H9 (cell line): ENCODE measurements around the gene AVL9. TPM values are rescaled to one million over a fixed set of nuclear protein-coding genes. Genes with fewer than 3 reads are reported as not detected.

Source experiments
- DNase-seq: peaks from one replicate; pipeline ENCODE4 v3.0.0-alpha.2; 2017
- H2AFZ ChIP-seq: one replicate; pipeline ENCODE4 v1.6.1; 2013; ENCODE audit warnings: mild to moderate bottlenecking, low read length, control low read depth, moderate library complexity
- H2AK5ac ChIP-seq: 2 replicates; pipeline ENCODE4 v1.6.1; 2013; ENCODE audit warnings: low read length, control low read depth, mixed read lengths; ENCODE audit not compliant: insufficient read length
- H2BK120ac ChIP-seq: one replicate; pipeline ENCODE4 v1.6.1; 2013; ENCODE audit warnings: low read depth, mild to moderate bottlenecking, low read length, control low read depth, inconsistent platforms; ENCODE audit not compliant: poor library complexity, severe bottlenecking
- H2BK12ac ChIP-seq: 2 replicates; pipeline ENCODE4 v1.6.1; 2013; ENCODE audit warnings: low read length, control low read depth, mixed read lengths, low read depth; ENCODE audit not compliant: insufficient read length
- H2BK15ac ChIP-seq: 2 replicates; pipeline ENCODE4 v1.6.1; 2013; ENCODE audit warnings: low read depth, low read length, control low read depth
- H2BK20ac ChIP-seq: one replicate; pipeline ENCODE4 v1.6.1; 2013; ENCODE audit warnings: low read depth, mild to moderate bottlenecking, low read length, control low read depth, inconsistent platforms; ENCODE audit not compliant: poor library complexity, severe bottlenecking
- H2BK5ac ChIP-seq: 2 replicates; pipeline ENCODE4 v1.6.1; 2013; ENCODE audit warnings: low read length, control low read depth, mixed read lengths; ENCODE audit not compliant: insufficient read length
- H3K14ac ChIP-seq: 2 replicates; pipeline ENCODE4 v1.6.1; 2013; ENCODE audit warnings: low read length, control low read depth; ENCODE audit not compliant: insufficient read depth
- H3K18ac ChIP-seq: 2 replicates; pipeline ENCODE4 v1.6.1; 2013; ENCODE audit warnings: low read depth, mild to moderate bottlenecking, mixed read lengths, low read length, control low read depth; ENCODE audit not compliant: insufficient read length
- H3K23ac ChIP-seq: 2 replicates; pipeline ENCODE4 v1.6.1; 2013; ENCODE audit warnings: low read length, control low read depth, mixed read lengths, low read depth; ENCODE audit not compliant: insufficient read length
- H3K23me2 ChIP-seq: 2 replicates; pipeline ENCODE4 v1.6.1; 2013; ENCODE audit warnings: low read depth, mild to moderate bottlenecking, mixed read lengths, low read length, control low read depth; ENCODE audit not compliant: insufficient read length, poor library complexity, severe bottlenecking
- H3K27ac ChIP-seq: 2 replicates; pipeline ENCODE4 v1.5.1; 2013; ENCODE audit warnings: low read length, control low read depth, mixed read lengths, low read depth; ENCODE audit not compliant: insufficient read length
- H3K27me3 ChIP-seq: 2 replicates; pipeline ENCODE4 v1.6.1; 2013; ENCODE audit warnings: low read length, control low read depth, inconsistent platforms; ENCODE audit not compliant: insufficient read depth
- H3K4ac ChIP-seq: 2 replicates; pipeline ENCODE4 v1.6.1; 2013; ENCODE audit warnings: low read depth, mild to moderate bottlenecking, control low read depth, inconsistent platforms, low read length, moderate library complexity
- H3K4me1 ChIP-seq: 2 replicates; pipeline ENCODE4 v1.6.1; 2013; ENCODE audit warnings: low read length, control low read depth, inconsistent platforms; ENCODE audit not compliant: insufficient read depth
- H3K4me2 ChIP-seq: 2 replicates; pipeline ENCODE4 v1.6.1; 2013; ENCODE audit warnings: low read length, control low read depth, mixed read lengths; ENCODE audit not compliant: insufficient read length, insufficient read depth
- H3K56ac ChIP-seq: 2 replicates; pipeline ENCODE4 v1.6.1; 2013; ENCODE audit warnings: low read depth, mild to moderate bottlenecking, mixed read lengths, low read length, control low read depth; ENCODE audit not compliant: insufficient read length
- H3K79me1 ChIP-seq: 2 replicates; pipeline ENCODE4 v1.6.1; 2013; ENCODE audit warnings: low read depth, mild to moderate bottlenecking, moderate library complexity, low read length, control low read depth, inconsistent platforms; ENCODE audit not compliant: insufficient read depth, poor library complexity, severe bottlenecking
- H3K79me2 ChIP-seq: 2 replicates; pipeline ENCODE4 v1.6.1; 2013; ENCODE audit warnings: low read length, control low read depth, inconsistent platforms; ENCODE audit not compliant: insufficient read depth
- H3K9ac ChIP-seq: 2 replicates; pipeline ENCODE4 v1.6.1; 2013; ENCODE audit warnings: low read length, control low read depth, mixed read lengths; ENCODE audit not compliant: insufficient read length; ENCODE audit errors: extremely low read depth
- H3K9me3 ChIP-seq: one replicate; pipeline ENCODE4 v1.6.1; 2013; ENCODE audit warnings: low read depth, low read length, inconsistent platforms; ENCODE audit not compliant: control insufficient read depth
- H3T11ph ChIP-seq: one replicate; pipeline ENCODE4 v1.6.1; 2013; ENCODE audit warnings: mild to moderate bottlenecking, low read length, control low read depth, inconsistent platforms
- H4K20me1 ChIP-seq: one replicate; pipeline ENCODE4 v1.6.1; 2013; ENCODE audit not compliant: control insufficient read depth, insufficient read length, insufficient read depth
- H4K5ac ChIP-seq: 2 replicates; pipeline ENCODE4 v1.6.1; 2013; ENCODE audit warnings: low read depth, mild to moderate bottlenecking, mixed read lengths, low read length, control low read depth; ENCODE audit not compliant: insufficient read length
- H4K8ac ChIP-seq: replicated peaks from 2 replicates; pipeline ENCODE4 v1.6.1; 2013; ENCODE audit warnings: low read length, control low read depth, mixed read lengths, low read depth; ENCODE audit not compliant: insufficient read length
- H4K91ac ChIP-seq: 2 replicates; pipeline ENCODE4 v1.6.1; 2013; ENCODE audit warnings: low read depth, mild to moderate bottlenecking, moderate library complexity, mixed read lengths, low read length, control low read depth; ENCODE audit not compliant: insufficient read length
- H3K27ac Mint-ChIP-seq, 3 experiments: 2 replicates in 2 of 3; 3 replicates in 1 of 3; pipeline ENCODE4 v1.8.0; 2020 to 2021; ENCODE audit warnings: mixed read lengths in 3 of 3, mild to moderate bottlenecking in 1 of 3, moderate library complexity in 1 of 3
- H3K27me3 Mint-ChIP-seq: 2 replicates; pipeline ENCODE4 v1.8.0; 2021; ENCODE audit warnings: low read depth, mild to moderate bottlenecking, moderate library complexity, mixed read lengths
- H3K36me3 Mint-ChIP-seq, 3 experiments: 2 replicates in 2 of 3; 3 replicates in 1 of 3; pipeline ENCODE4 v1.8.0; 2020 to 2021; ENCODE audit warnings: low read depth in 3 of 3, mixed read lengths in 3 of 3; ENCODE audit not compliant: insufficient read depth in 1 of 3
- H3K4me1 Mint-ChIP-seq, 2 experiments: 2 replicates each; pipeline ENCODE4 v1.8.0; 2020; ENCODE audit warnings: mixed read lengths in 2 of 2
- H3K4me3 Mint-ChIP-seq, 2 experiments: 2 replicates in 1 of 2; 3 replicates in 1 of 2; pipeline ENCODE4 v1.8.0; 2020 to 2021; ENCODE audit warnings: mild to moderate bottlenecking in 2 of 2, mixed read lengths in 2 of 2, moderate library complexity in 1 of 2
- H3K9me3 Mint-ChIP-seq, 2 experiments: 2 replicates in 1 of 2; 3 replicates in 1 of 2; pipeline ENCODE4 v1.8.0; 2020; ENCODE audit warnings: mild to moderate bottlenecking in 2 of 2, mixed read lengths in 2 of 2, moderate library complexity in 1 of 2
- WGBS: extraction: QIAGEN DNeasy Blood & Tissue Kit; methylation state at CpG from one replicate; pipeline ENCODE4 v1.1.7; 2013; ENCODE audit warnings: missing lambda C conversion rate, low lambda C conversion rate, mixed read lengths; ENCODE audit not compliant: insufficient read length; ENCODE audit errors: extremely low coverage; 5-methylcytosine and 5-hydroxymethylcytosine counted together
- total RNA-seq: library from RNA; stranded (reverse); gene quantifications from 2 replicates; pipeline ENCODE4 v1.2.1, GENCODE V29; 2021
- TF ChIP-seq, protein P1 (sequence below): fragments of 200-600 bp; sonication (generic); conservative IDR thresholded peaks from 3 replicates; pipeline ENCODE4 v1.8.0; 2021; ENCODE audit warnings: antibody characterized with exemption, mild to moderate bottlenecking

AVL9 gene
- total RNA-seq, 1 experiment from 2014 or later: 38.7 TPM

- H3K56ac ChIP-seq: no peak overlapping the region
- no peak overlapping the region for H3T11ph ChIP-seq
- H4K20me1 ChIP-seq: no peaks in the 10 kb centered on the region
- no peaks in the 10 kb centered on the region for H3K4me1 ChIP-seq
- no peaks in the 10 kb centered on the region for H3K27me3 Mint-ChIP-seq
- TF ChIP-seq, protein P1, sequence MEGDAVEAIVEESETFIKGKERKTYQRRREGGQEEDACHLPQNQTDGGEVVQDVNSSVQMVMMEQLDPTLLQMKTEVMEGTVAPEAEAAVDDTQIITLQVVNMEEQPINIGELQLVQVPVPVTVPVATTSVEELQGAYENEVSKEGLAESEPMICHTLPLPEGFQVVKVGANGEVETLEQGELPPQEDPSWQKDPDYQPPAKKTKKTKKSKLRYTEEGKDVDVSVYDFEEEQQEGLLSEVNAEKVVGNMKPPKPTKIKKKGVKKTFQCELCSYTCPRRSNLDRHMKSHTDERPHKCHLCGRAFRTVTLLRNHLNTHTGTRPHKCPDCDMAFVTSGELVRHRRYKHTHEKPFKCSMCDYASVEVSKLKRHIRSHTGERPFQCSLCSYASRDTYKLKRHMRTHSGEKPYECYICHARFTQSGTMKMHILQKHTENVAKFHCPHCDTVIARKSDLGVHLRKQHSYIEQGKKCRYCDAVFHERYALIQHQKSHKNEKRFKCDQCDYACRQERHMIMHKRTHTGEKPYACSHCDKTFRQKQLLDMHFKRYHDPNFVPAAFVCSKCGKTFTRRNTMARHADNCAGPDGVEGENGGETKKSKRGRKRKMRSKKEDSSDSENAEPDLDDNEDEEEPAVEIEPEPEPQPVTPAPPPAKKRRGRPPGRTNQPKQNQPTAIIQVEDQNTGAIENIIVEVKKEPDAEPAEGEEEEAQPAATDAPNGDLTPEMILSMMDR: no peak
- H3K4me2 ChIP-seq: no peak overlapping the region
- H4K8ac ChIP-seq: no peak overlapping the region
- H2AFZ ChIP-seq: no peak overlapping the region
- no peak overlapping the region for H4K91ac ChIP-seq
- no peak overlapping the region for H3K27ac ChIP-seq
- H3K9ac ChIP-seq: no peak overlapping the region
- H2BK20ac ChIP-seq: no peak overlapping the region
- no peak overlapping the region for H2BK15ac ChIP-seq
- no peak overlapping the region for H4K5ac ChIP-seq
- no peak for DNase-seq
- WGBS: no CpG with 5 or more reads among the region's 4 CpGs
- no peaks in the 10 kb centered on the region for H3K79me1 ChIP-seq
- no peak overlapping the region for H3K27ac Mint-ChIP-seq
- no peak overlapping the region for H2BK5ac ChIP-seq
- no peak overlapping the region for H3K14ac ChIP-seq
- H2BK12ac ChIP-seq: no peak overlapping the region
- H2AK5ac ChIP-seq: no peak overlapping the region
- no peaks in the 10 kb centered on the region for H3K9me3 ChIP-seq
- H3K4me3 Mint-ChIP-seq: no peak overlapping the region
- peaks cover 0 to 3% of the 10 kb centered on the region in 2 experiments; a peak in 2 of 4 replicates for H3K4me1 Mint-ChIP-seq
- no peak overlapping the region for H3K4ac ChIP-seq
- peaks cover 12 to 47% (median 42%) of the 10 kb centered on the region in 3 experiments; a peak in 6 of 7 replicates for H3K36me3 Mint-ChIP-seq
- H3K27me3 ChIP-seq: no peaks in the 10 kb centered on the region
- no peaks in the 10 kb centered on the region; the same call in 1 of the 2 replicates for H3K79me2 ChIP-seq
- H3K23ac ChIP-seq: no peak overlapping the region
- no peaks in the 10 kb centered on the region for H3K23me2 ChIP-seq
- H3K9me3 Mint-ChIP-seq: no peaks in the 10 kb centered on the region
- no peak overlapping the region for H3K18ac ChIP-seq
- no peak overlapping the region for H2BK120ac ChIP-seq
Observed at GRCh38 chr7:32559480-32559879, 64.2 kb downstream of the AVL9 start.
